ENCODE data around the gene PWP1.
A peak's percentile ranks its signal among the peaks of the same experiment; 100 is the strongest.

The PWP1 gene

DNA sequence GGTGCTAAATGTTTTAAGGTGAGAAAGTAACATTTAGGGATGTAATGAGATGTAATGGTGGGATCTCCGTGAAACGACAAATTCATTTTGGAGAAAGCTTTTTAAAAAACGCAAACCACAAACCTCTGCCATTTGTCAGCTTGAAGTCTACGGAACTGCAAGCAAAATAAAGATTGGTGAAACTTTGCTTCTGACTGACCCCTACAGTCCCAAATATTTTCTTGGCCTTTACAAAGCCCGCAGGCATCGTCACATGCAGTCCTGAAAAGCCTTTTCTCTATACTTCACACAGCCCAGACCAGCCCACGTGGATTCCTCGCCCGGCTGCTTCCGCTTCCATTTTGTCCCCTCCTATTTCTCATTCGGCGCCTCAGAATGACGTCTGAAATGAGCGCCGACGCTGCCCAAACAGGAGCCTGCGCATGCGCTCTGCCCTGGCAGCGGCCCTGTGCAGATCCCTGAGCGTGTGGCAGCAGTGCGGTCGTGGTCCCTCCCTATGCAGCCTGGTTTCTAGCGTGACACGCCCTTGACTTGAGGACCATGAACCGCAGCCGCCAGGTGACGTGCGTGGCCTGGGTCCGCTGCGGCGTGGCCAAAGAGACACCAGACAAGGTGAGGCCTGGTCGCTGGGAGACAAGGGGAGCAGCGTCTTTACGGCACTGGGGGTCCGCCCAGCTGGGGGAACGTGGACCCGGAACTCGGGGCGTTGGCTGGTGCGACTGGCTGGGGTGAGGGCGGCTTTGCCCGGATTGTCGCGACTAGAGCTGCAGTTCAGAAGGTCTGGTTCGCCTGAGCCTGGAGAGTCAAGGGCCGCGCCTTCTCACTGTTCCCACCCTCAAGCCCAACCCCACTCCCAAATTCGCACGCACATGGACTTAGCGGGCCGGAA is at the start of gene PWP1:
PWP1 (plus strand) TSS at position 440 of the 889 bp plus-strand sequence; CDS start at position 541, 101 bp downstream.
- DNase-seq (ENCODE audit: low spot score) (peak; percentile 82), FAIRE-seq (no peak)

- DNase-seq (ENCODE audit: low spot score): no peak
- no peak for FAIRE-seq
Observed at GRCh38 chr12:107641154-107641553, 44.4 kb upstream of the PWP1 start.

DNA sequence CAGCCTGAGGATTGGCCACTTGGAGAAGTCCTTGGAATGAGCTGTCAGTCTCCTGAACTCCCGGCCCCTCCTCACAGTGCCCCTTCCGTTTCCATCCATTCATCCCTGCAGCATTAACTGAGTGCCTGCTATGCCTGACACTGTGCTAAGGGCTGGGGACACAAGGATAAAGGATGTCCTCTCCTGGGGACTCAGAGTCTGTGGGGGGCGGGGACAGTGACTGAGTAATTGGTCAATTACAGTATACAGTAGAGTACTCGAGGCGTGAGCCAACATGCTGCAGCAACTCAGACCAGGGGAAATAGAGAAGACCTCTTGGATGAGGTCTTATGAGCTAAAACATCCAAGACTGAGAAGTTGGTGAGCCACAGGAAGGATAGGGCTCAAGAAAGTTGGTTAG is 43.4 kb upstream of the PWP1 start:
- DNase-seq (ENCODE audit: low spot score): no peak
- FAIRE-seq: no peak

DNA sequence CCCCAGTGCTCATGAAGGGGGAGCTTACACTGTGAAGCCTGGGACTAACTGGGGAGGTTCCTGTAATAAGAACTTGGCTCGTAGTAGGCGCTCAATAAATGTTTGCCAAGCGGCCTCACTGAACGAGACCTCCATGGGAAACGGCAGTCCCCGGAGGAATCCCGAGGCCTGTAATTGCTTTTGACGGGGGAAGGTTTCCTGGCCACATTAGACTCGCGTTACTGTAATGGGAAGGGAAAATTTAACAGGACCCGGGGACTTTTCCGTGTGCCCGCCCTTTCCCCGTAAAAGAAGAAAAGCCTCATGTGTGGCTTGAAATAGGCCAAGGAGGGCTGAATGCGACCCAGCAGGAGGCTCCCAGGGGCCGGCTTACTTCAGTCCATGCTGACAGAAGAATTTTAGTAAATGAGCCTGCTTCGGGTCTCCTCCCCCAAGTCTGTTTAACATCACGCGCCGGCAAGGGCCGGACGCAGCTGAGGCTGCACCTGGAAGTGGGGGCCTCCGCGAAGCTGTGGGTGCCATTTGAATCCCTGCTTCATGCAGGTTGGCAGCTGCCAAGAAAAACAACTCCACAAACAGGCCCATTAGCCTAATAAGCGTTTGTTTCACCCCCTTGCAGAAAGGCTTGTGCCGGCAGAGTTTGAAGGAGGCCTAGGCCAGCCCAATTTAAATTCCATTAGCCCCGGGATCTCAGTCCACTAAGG is 39.8 kb upstream of the PWP1 start:
- FAIRE-seq (no peak), DNase-seq (ENCODE audit: low spot score) (no peak)

DNA sequence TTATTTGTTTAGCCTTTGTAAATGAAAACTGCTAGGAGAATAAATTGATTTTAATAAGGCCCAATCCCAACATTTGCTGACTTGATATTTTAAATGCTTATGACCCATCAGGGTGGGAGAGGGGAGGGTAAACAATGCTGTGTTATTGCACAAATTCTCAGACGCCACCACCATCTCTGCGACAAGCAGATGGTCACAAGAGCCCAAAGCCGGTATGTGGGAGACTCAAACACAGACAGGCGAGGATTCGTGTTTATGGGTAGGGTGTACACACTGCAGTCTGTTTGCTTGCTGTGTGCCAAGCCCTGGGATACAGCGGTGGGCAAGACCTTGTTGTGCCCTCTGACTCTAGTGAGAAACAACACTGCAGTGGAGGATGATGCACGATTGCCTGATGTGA is 39.2 kb upstream of the PWP1 start:
- DNase-seq (ENCODE audit: low spot score) (no peak), FAIRE-seq (no peak)

DNA sequence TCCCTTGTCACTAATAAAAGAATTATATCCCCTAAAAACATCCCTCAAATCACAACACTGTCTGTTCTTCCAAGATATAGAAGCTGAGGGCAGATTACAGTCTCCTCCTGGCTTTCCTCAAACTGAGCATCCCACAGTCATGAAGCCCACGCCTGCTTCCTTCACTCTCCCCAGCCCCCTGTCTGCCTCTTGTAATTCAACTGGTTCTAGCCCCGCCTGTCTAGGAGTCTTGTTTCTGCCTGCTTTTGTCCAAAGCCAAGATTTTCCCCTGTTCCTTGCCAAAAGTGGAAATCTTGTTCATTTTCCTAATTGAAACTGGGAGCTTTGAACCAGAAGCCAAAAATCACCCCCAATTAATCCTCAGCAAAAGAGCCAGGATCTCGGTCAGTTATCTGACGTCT is 35.9 kb upstream of the PWP1 start:
- no peak for FAIRE-seq
- no peak for DNase-seq (ENCODE audit: low spot score)

DNA sequence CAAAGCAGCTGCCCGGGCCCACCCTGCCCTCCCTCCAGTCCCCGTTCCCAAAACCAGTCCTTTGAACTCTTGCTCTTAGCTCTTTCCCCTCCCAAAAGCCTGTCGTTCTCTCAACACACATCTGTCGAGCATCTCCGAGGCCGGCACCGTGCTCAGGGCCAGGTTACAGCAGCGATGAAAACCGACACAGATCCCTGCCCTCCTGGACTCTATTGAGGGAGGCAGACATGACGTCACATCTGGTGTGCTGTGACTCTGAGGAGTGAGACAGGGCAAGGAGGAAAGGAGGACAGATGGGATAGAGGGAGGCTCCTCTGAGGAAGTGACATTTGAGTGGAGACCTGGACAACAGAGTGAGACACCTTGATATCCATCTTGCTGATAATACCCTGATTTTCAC is 34.6 kb upstream of the PWP1 start:
- no peak for FAIRE-seq

DNA sequence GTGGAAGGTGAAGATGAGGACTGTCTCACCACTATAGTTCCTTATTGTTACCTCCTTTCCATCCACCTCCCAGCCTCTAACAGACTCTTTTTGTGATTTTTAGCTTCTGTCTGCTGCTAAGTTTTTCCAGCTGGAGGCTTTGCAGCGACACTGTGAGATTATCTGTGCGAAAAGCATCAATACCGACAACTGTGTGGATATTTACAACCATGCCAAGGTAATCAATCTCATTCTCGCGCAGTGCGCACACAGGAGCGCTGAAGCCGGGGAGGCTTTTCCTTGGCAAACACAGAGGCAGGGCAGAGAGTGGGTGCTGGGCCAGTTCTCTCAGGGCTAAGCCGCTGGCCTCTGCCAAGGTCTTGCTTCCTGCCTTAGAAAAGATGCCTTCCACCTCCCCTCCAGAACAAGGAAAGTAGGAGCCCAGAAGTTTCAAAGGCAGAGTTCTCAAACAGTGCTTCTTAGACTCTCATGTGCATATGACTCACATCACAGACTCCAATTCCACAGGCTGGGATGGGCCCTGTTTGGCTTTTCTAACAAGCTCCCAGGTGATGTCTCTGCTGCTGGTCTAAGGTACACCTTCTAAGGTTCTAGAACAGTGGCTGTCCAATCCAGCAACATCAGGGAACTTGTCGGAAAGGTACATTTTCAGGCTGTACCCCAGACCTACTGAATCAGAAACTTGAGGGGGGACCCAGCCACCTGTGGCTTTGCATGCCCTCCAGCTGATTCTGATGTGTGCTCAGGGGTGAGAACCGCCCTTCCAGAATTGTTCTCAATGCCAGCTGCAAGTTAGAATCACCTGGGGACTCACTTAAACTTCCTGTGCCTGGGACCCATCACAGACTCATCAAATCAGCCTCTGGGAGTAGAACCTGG is 33.8 kb upstream of the PWP1 start:
- DNase-seq (ENCODE audit: low spot score) (no peak), FAIRE-seq (no peak)

More for the DNA sequence above, 34.6 kb upstream of the PWP1 start:
- DNase-seq (ENCODE audit: low spot score): no peak

DNA sequence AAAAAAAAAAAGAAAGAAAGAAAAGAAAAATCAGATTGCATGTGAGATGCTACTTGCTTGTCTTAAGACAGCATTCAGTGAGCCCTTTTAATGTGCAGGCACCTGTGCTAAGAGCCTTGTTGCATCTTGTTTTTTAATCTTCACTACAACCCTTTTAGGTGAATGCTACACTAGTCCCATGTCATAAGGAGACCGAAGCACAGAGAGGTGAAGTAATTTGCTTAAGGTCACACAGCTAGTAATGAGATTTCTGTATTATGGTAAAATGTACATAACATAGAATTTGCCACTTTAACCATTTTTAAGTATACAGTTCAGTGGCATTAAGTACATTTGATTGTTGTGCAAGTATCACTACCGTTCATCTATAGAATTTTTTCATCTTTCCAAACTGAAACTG is 32.1 kb upstream of the PWP1 start:
- DNase-seq (ENCODE audit: low spot score) (no peak), FAIRE-seq (no peak)

GRCh38 chr12:107654873-107655272 is 30.7 kb upstream of the PWP1 start:
- no peak for FAIRE-seq
- DNase-seq (ENCODE audit: low spot score): no peak

DNA sequence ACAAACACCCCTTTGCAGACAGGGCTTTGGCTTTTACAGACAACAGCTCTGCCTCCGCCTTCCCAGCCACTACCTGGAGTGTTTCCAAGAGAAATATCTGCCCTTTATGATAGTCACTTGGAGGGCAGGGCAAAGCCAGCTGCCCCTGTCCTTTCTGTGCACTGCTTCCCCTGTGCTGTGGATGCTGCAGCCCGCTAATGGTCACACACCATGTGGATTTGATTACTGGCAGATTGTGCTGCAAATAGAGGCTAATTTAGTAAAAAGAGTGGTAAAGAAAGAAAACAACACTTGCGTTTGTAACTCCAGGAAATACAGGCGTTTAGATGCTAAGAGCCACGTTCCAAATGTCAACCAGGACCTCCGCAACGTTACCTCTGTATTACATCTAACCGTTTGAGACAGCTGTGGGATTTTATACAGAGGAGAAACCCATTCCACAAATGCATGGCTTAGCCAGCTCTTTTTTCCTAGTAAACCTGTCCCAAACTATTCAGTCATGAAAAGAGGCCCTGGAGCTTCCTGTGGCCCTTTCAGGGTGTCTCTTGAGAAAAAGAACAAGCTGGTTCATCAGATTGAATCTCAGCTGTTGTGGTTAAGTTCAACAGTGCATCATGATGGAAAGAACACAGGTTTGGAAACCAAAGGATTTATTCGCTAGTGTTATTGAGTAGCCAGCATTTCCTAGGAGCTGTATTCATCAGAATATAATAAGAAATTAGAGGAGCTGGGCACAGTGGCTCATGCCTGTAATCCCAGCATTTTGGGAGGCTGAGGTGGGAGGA is 30.1 kb upstream of the PWP1 start:
- no peak for FAIRE-seq
- DNase-seq (ENCODE audit: low spot score): no peak

- DNase-seq (ENCODE audit: low spot score) (no peak), FAIRE-seq (no peak)
Observed at GRCh38 chr12:107656302-107656701, 29.3 kb upstream of the PWP1 start.

- DNase-seq (ENCODE audit: low spot score) (no peak), FAIRE-seq (no peak)
Observed at GRCh38 chr12:107657133-107657532, 28.5 kb upstream of the PWP1 start.

- FAIRE-seq: no peak
- DNase-seq (ENCODE audit: low spot score): no peak
Observed at GRCh38 chr12:107657621-107658020, 28.0 kb upstream of the PWP1 start.

- FAIRE-seq: no peak
- DNase-seq (ENCODE audit: low spot score): peak; percentile 23
Observed at GRCh38 chr12:107660235-107660634, 25.4 kb upstream of the PWP1 start.

DNA sequence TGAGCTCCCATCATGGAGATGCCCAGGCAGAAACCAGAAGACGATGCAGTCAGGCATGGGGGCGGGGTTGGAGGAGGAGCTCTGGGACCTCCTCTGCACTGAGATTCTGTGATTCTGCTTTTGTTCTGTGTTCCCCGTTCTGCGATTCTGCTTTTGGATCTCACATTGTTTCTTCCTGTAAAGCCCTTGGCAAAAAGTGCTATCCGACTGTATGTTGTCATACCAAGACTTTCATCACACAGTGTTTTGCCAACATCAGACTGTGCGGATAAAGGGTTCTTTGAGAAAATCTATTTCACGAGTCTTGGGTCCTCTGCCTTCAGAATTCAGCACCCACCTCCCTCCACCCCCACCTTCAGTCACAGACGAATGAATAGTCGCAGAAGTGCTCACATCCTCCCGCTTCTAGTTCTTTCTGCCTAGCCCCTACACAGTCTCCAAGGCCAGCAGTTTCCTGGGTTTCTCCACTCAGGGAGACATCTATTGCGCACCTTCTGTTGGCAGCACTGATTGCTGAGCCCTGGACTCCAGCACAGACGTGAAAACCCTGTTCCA is 24.7 kb upstream of the PWP1 start:
- no peak for FAIRE-seq
- DNase-seq (ENCODE audit: low spot score): no peak

DNA sequence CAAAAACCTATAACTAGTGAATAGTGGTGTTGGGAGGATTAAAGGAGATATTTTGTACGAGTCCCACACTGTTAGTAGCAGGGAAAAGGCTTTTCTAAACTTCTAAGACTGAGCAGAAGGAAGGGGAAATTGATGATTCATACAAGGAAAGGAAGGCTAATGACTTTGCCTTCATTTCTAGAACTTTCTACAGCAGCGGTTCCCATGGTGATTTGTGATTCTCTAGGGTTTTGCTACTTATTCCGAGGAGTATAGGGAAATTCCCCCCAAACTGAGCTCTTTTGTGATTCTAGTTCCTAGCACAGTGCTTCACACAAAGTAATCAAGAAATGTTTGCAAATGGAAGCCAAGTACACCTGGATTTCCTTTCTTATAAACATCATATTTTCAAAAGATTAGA is 23.8 kb upstream of the PWP1 start:
- DNase-seq (ENCODE audit: low spot score) (no peak), FAIRE-seq (no peak)

DNA sequence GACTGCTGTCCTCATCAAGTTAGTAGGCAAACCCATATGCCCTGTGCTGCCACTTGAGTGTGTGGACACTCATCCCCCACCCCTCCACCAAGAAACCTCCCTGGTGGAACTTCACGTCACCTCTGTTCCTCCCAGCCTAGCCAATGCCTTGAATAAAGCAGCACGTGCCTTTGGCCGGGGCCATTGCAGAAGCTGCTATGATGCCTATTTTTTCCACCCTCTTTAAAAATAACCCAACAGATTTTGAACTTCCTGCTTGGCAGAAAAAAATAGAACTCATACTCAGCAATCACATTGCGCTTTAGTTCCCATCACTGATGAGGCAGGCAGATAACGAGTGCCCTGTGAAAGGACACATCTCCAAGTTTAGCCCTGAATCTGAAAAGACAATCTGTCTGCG is 23.1 kb upstream of the PWP1 start:
- DNase-seq (ENCODE audit: low spot score): no peak
- no peak for FAIRE-seq

- DNase-seq (ENCODE audit: low spot score) (no peak), FAIRE-seq (no peak)
Observed at GRCh38 chr12:107663277-107663676, 22.3 kb upstream of the PWP1 start.

- DNase-seq (ENCODE audit: low spot score) (no peak), FAIRE-seq (no peak)
Observed at GRCh38 chr12:107666009-107666408, 19.6 kb upstream of the PWP1 start.

- FAIRE-seq (no peak), DNase-seq (ENCODE audit: low spot score) (no peak)
Observed at GRCh38 chr12:107667464-107667863, 18.1 kb upstream of the PWP1 start.

Measured in RCC 7860 (cell line).